Measurements from ENCODE around the gene RAB30.

Gene RAB30

DNA sequence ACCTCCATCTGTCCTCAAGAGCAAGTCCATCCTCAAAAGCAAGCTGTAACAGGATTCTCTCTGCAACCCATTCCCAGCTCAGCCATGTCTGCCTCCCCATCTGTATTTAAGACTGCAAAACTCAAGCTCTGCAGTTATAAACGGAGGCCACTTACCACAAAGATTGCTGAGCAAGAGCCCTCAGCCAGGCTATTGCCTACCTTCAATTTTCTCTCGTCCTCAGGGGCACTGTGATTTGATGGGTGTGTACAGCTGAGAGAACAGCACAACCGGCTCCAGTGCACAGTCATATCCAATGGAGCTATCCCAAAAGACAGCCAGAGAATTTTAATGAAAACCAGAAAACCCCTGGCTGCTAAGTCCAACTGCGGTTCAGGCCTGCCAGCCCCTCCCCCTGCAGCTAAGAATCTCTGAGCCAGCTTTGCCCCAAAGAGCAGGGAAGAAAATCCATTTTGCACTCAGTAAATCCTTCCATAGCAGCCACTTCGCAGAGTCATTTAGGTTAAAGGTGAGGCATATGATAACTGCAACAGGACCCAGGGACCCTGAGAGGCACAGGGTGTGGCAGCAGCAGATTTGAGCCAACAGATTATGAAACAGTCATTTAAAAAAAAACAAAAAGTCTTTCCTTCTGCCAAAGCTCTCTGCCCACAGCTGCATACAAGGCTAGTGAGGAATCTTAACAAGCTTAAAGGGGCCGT, 37.6 kb downstream of the RAB30 start:
- H3K27ac Mint-ChIP-seq = no peak overlapping the region
- peaks cover 13% of the 10 kb centered on the region for H3K36me3 Mint-ChIP-seq
- H3K9me3 Mint-ChIP-seq = no peaks in the 10 kb centered on the region
- H3K4me3 Mint-ChIP-seq = no peak overlapping the region
- peaks cover 52% of the 10 kb centered on the region for H3K4me1 Mint-ChIP-seq
- H3K27me3 Mint-ChIP-seq = no peaks in the 10 kb centered on the region

DNA sequence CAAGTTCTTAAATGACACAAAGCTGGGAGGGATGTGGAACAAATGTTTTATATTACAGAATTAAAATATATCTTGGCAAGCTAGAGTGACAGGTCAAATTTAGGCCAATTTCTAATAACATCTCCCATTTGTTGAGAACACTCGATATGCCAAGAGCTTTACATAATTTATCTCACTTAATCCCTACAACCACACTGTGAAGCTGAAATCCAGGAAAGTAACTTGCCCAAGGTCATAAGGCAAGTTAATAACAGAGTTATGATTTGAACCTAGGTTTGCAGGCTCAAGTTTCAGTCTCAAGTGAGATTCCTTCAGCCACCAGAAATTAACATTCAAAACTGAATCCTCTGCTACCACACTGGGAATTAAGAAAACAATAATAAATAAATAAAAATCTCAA, 38.3 kb downstream of the RAB30 start:
- Mint-ChIP-seq H3K36me3 (peaks cover 13% of the 10 kb centered on the region), H3K4me1 (peaks cover 58% of the 10 kb centered on the region), H3K27me3 (no peaks in the 10 kb centered on the region), H3K27ac (no peak overlapping the region), H3K4me3 (no peak overlapping the region), H3K9me3 (no peaks in the 10 kb centered on the region)

DNA sequence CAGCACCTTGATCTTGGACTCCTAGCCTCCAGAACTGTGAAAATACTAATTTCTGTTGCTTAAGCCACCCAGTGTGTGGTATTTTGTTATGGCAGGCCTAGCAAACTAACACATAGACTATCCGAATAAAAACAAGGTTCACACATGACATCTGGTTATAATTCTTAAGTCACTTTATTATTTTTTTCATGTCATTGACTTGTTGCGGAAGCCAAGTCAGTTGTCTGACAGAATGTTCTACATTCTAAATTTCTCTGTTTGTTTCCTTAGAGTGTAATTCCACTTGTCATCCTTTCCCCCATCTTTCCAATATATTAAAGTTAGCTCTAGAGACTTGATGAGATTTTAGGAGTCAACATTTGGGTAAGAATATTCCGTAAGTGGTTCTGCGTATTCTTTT, 40.6 kb downstream of the RAB30 start:
- Mint-ChIP-seq H3K4me1 (peaks cover 54% of the 10 kb centered on the region), H3K4me3 (no peak overlapping the region), H3K9me3 (no peaks in the 10 kb centered on the region), H3K27me3 (no peaks in the 10 kb centered on the region), H3K36me3 (peaks cover 9% of the 10 kb centered on the region), H3K27ac (no peak overlapping the region)

DNA sequence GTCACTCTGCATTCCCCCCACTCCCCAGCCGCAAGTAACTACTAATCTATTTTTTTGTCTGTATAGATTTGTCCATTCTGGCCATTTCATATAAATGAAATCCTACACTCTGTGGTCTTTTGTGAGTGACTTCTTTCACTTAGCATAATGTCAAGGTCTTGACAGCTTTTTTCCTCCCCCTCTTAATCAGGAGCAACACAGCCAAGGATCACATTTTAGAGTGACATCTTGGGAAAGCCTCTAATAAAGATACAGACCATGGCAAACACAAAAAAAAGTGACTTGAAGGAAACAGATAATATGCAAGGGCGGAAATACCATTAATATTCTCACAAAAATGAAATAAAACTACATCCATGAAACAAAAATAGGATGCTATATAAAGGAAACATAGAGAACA, 43.9 kb downstream of the RAB30 start:
- peaks cover 9% of the 10 kb centered on the region for H3K36me3 Mint-ChIP-seq
- H3K4me1 Mint-ChIP-seq = peaks cover 55% of the 10 kb centered on the region
- peak overlapping the region; percentile 56 for H3K27ac Mint-ChIP-seq
- no peaks in the 10 kb centered on the region for H3K27me3 Mint-ChIP-seq
- H3K4me3 Mint-ChIP-seq = no peak overlapping the region
- H3K9me3 Mint-ChIP-seq = no peaks in the 10 kb centered on the region

DNA sequence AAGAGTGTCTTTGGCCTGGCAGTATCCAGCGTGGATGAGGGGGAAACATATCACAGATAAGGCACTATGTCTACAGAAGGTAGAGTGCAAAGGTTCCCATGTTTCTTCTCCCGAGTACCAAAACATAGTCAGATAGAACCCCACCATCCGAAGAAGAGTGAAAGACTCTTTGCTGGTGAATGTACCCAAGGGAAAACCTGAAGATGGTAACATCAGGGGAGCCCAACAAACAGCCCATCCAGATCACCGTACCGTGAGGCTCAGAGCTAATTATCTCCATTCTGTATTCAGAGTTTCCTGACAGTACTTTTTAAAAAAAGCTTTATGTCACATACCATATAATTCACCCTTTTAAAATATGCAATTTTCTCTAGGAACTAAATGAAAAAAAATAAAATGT, 44.4 kb downstream of the RAB30 start:
- H3K4me1 Mint-ChIP-seq = peaks cover 55% of the 10 kb centered on the region
- H3K27ac Mint-ChIP-seq = no peak overlapping the region
- H3K9me3 Mint-ChIP-seq = no peaks in the 10 kb centered on the region
- peaks cover 9% of the 10 kb centered on the region for H3K36me3 Mint-ChIP-seq
- H3K27me3 Mint-ChIP-seq = no peaks in the 10 kb centered on the region
- H3K4me3 Mint-ChIP-seq = no peak overlapping the region

DNA sequence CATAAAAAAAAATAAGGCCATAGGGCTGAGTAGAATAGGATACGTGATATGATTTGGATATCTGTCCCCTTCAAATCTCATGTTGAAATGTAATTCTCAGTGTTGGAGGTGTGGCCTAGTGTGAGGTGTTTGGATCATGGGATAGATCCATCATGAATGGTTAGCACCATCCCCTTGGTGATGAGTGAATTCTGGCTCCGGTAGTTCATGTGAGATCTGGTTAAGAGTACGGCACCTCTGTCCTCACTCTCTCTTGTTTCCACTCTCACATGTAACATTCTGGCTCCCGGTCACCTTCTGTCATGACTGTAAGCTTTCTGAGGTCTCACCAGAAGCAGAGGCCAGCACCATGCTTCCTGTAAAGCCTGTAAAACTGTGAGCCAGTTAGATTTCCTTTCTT, 45.5 kb downstream of the RAB30 start:
- Mint-ChIP-seq H3K36me3 (peaks cover 5% of the 10 kb centered on the region), H3K9me3 (no peaks in the 10 kb centered on the region), H3K4me3 (no peak overlapping the region), H3K4me1 (peaks cover 54% of the 10 kb centered on the region), H3K27me3 (no peaks in the 10 kb centered on the region), H3K27ac (no peak overlapping the region)

DNA sequence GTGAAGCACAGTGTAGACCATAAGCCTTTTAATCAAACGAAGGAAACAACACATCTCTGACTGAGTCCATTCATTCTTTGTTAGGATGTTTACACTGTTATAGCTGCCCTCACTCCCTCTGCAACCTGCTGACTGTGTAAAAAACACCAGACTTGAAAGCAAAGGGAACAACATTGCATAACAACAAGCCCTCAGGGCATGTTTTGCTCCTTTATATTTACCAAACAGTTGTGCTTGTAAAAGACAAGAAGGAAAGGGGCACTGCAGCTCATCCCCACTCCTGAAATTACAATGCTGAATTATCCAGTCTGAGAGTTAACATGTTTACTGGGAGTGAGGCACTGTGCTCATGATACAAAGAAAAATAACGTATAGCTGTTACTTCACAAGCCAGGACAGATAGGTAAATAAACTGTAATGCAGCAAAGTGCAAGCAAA, 46.4 kb downstream of the RAB30 start:
- Mint-ChIP-seq H3K9me3 (no peaks in the 10 kb centered on the region), H3K4me3 (no peak overlapping the region), H3K27me3 (no peaks in the 10 kb centered on the region), H3K4me1 (peaks cover 54% of the 10 kb centered on the region), H3K36me3 (peaks cover 4% of the 10 kb centered on the region), H3K27ac (no peak overlapping the region)

DNA sequence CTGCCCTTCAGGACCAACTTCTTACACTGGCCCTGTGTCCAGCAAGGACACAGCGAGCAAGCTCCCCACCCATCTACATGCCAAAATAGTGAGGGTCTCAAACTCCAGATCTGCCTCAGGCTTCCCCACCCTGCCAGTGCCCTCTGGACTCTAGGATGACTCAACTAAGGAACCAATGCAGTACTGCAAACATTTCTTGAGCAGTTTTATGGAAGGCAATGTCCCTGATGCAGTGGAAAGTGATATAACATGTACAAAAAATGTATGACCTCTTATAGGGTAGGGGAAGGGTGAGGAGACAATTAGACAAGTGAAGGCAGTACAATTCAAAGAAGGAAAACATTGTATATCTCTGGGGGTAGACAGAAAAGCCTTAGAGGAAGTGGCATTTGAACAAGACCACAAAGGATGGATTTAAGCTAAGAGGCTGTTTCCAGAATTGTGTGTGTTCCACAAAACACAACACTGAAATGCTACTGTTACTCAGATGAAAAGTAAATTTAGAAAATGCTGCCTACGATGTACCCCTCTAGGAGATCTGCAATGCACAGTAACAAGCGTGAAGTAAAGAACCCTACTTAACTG, 47.3 kb downstream of the RAB30 start:
- Mint-ChIP-seq H3K36me3 (no peaks in the 10 kb centered on the region), H3K9me3 (no peaks in the 10 kb centered on the region), H3K27me3 (no peaks in the 10 kb centered on the region), H3K4me3 (no peak overlapping the region), H3K4me1 (peaks cover 54% of the 10 kb centered on the region), H3K27ac (no peak overlapping the region)

DNA sequence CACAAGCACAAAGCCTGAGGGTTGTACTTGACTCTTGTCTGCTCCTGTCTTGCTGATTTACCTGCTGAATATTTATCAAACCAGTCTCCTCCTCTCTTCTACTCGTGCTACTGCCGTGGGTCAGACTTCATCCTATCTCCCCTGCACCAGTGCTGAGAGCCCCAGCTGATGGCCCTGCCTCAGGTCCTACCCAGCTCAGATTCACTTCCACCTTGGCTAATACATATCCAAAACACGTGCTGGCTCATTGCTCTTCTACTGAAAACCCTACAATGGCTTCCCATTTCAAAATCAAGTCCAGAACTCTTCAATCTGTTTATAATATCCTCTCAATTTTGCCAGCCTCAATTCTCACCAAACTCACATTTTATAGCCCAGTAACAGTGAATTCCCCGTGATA, 48.3 kb downstream of the RAB30 start:
- H3K4me3 Mint-ChIP-seq = no peak overlapping the region
- no peaks in the 10 kb centered on the region for H3K27me3 Mint-ChIP-seq
- peaks cover 3% of the 10 kb centered on the region for H3K36me3 Mint-ChIP-seq
- peaks cover 49% of the 10 kb centered on the region for H3K4me1 Mint-ChIP-seq
- no peaks in the 10 kb centered on the region for H3K9me3 Mint-ChIP-seq
- no peak overlapping the region for H3K27ac Mint-ChIP-seq

DNA sequence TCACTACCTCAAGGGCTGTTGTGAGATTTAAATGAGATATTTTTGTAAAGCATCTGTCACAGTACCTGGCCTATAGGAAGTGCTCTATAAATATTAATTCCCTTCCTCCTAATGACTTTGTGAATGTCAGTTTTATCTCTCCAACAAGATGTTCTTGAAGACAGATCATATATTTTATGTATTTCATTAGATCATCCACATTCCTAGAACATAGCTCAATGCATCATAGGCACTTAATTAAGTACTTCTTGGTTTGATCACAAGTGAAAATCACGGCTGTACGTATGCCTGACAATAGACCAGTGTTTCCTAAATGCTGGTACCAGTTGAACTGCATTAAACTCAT, 49.9 kb downstream of the RAB30 start:
- Mint-ChIP-seq H3K4me1 (peaks cover 41% of the 10 kb centered on the region), H3K36me3 (peaks cover 5% of the 10 kb centered on the region), H3K4me3 (no peak overlapping the region), H3K27ac (no peak overlapping the region), H3K27me3 (no peaks in the 10 kb centered on the region), H3K9me3 (no peaks in the 10 kb centered on the region)

DNA sequence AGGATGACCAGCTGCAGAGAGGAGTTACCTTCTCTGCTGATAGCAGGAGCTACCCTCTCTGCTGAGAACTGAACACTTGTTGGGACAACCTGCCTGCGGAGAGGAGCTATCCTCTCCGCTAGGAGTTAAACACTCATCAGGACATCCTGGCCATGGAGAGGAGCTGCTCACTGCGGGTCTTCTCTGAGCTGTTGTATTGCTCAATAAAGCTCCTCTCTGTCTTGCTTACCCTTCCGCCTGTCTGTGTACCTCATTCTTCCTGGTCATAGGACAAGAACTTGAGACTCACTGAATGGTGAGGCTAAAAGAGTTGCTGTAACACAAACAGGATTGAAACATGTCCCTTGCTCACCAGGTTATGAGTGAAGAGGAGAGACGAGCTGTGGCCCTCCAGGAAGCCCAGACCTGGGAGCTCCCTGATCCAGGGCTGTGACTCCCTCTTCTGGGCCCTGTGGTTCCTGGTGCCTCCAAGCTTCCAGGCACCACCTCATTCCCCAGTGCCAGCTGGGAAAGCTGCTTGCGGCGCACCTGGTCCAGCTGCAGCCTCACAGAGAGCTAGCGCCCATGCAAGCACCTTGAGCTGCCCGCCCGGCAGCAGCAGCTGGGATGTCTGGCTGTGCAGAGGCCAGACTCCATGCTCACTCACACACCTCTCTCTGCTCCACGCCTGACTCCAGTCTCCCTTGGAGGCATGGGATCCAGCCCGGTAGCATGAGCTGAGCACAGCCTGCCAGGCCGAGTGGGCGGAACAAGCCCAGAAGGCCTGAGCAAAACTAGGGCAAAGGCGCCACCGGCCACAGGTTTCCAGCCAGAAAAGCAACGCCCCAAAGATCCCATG, 50.5 kb downstream of the RAB30 start:
- peaks cover 5% of the 10 kb centered on the region for H3K36me3 Mint-ChIP-seq
- H3K27ac Mint-ChIP-seq = no peak overlapping the region
- no peaks in the 10 kb centered on the region for H3K27me3 Mint-ChIP-seq
- no peak overlapping the region for H3K4me3 Mint-ChIP-seq
- peaks cover 37% of the 10 kb centered on the region for H3K4me1 Mint-ChIP-seq
- H3K9me3 Mint-ChIP-seq = no peaks in the 10 kb centered on the region

DNA sequence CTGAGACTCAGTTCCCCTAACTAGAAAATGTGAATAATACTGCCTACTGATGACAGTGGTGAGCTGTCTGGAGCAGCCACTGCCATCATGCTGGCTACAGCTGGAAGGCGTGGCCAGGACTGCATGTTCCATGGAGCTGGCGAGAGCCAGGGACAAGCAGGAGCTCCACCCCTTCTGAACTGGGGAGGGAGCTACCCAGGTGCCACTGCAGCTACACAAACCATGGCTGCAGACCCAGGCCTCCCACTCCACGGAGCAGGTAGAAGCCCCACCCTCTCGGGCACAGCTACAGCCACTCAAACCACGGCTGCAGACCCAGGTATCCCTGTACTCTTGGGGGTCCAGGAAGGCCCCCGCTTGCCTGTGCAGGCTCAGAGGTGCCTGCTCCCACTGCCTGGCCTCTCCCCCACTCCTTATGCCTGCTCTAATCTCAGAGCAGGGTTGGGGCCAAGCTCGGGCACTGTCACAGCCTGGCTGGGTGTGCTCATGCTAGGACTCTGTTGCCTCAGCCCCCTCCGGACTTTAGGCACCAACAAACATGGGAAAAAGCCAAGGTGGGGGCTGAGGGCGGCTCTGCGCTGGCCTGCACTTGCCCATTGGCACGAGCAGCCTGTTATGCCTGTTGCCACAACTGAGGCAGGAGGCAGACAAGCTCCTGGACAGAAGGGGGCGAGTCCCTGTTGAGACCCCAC, 51.7 kb downstream of the RAB30 start:
- peaks cover 33% of the 10 kb centered on the region for H3K4me1 Mint-ChIP-seq
- no peak overlapping the region for H3K27ac Mint-ChIP-seq
- peaks cover 5% of the 10 kb centered on the region for H3K36me3 Mint-ChIP-seq
- no peak overlapping the region for H3K4me3 Mint-ChIP-seq
- no peaks in the 10 kb centered on the region for H3K9me3 Mint-ChIP-seq
- H3K27me3 Mint-ChIP-seq = no peaks in the 10 kb centered on the region

DNA sequence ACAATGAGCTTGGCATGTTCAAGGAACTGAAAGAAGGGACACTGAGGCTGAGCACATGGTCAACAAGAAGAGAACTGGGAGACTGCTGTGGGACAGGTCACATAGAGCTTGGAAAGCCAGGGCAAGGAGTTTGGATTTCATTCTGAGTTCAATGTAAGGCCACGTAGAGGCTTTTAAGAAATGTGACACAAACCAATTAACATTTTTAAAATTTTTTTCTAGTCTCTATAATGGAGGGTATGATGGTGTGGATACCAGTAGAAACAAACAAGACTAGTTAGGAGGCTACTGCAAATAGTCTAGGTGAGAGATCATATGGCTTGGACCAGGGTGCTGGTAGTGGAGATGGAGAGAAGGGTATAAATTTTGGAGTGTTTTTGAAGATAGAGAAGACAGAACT, 56.7 kb downstream of the RAB30 start:
- Mint-ChIP-seq H3K36me3 (peaks cover 5% of the 10 kb centered on the region), H3K27ac (no peak overlapping the region), H3K4me3 (no peak overlapping the region), H3K4me1 (peaks cover 35% of the 10 kb centered on the region), H3K9me3 (no peaks in the 10 kb centered on the region), H3K27me3 (no peaks in the 10 kb centered on the region)

DNA sequence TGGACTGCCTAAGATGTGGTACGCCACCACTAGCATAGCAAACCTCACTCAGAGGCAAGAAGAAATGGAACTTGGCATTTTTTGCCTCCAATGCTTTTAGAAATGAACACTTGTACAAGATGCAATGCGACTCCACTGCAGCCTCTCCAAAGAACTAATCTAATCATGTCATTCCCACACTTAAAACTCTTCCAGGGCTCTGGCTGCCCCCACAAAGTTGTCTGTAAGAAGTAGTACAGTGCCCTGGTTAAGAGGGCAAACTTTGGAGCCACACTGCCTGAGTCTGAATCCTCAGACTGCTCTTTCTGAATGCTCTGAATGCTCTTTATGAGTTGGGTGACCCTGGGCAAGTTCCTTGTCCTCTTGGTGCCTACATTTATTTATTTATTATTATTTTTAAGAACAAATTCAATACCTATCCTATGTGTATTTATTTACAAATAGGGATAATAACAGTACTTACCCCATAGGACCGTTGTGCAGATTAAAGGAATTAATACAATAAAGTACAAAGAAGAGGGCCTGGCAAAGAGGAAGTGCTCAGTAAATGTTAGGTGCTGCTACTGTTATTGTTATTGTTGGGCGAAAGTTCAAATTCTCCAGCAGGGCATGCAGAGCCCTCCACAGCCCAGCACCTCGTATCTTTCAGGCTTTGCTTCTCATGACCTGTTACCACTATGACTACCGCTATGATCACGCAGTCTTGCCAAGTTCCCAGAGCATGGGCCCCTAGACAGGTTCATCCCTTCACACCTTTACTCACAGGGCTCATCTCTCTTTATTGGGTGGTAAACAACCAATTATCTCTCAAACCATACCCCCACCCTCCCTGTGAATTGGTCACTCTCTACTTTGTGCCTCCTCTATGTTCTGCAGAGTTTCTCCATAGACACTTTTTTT, 59.3 kb downstream of the RAB30 start:
- Mint-ChIP-seq H3K9me3 (no peaks in the 10 kb centered on the region), H3K27me3 (no peaks in the 10 kb centered on the region), H3K4me3 (no peak overlapping the region), H3K27ac (no peak overlapping the region), H3K4me1 (peaks cover 45% of the 10 kb centered on the region), H3K36me3 (peaks cover 3% of the 10 kb centered on the region)
